Chondrocyte (in vitro differentiated cells): ENCODE data around the gene RASGRP1. TPM values are rescaled to one million over a fixed set of nuclear protein-coding genes. Genes with fewer than 3 reads are reported as not detected.

Experiments
- DNase-seq: peaks from one replicate; pipeline ENCODE4 v3.0.0; 2021; ENCODE audit warnings: mixed read lengths, low spot score
- H3K27ac Mint-ChIP-seq: one replicate; pipeline ENCODE4 v1.8.0; 2021; ENCODE audit warnings: mild to moderate bottlenecking, moderate library complexity, mixed read lengths; ENCODE audit not compliant: unreplicated experiment
- H3K27me3 Mint-ChIP-seq: 2 replicates; pipeline ENCODE4 v1.8.0; 2021; ENCODE audit warnings: low read depth, mixed read lengths
- H3K36me3 Mint-ChIP-seq: 2 replicates; pipeline ENCODE4 v1.8.0; 2021; ENCODE audit warnings: low read depth, mixed read lengths
- H3K4me1 Mint-ChIP-seq: 2 replicates; pipeline ENCODE4 v1.8.0; 2021; ENCODE audit warnings: low read depth, mild to moderate bottlenecking, mixed read lengths
- H3K4me3 Mint-ChIP-seq: one replicate; pipeline ENCODE4 v1.8.0; 2021; ENCODE audit warnings: mild to moderate bottlenecking, moderate library complexity, mixed read lengths; ENCODE audit not compliant: unreplicated experiment
- H3K9me3 Mint-ChIP-seq: 2 replicates; pipeline ENCODE4 v1.8.0; 2021; ENCODE audit warnings: low read depth, mixed read lengths
- CTCF ChIP-seq: fragments of 200-600 bp; sonication (generic); IDR thresholded peaks from 2 replicates; pipeline ENCODE4 v1.5.0; 2021; ENCODE audit warnings: antibody characterized with exemption, mild to moderate bottlenecking, moderate library complexity
- total RNA-seq: library from RNA; stranded (reverse); gene quantifications from 3 replicates; pipeline ENCODE4 v1.2.1, GENCODE V29; 2021

RASGRP1 gene
- total RNA-seq, 1 donor from 2014 or later, result 0.52 TPM

- no peak for DNase-seq
- Mint-ChIP-seq H3K27me3 (peaks cover 14% of the 10 kb centered on the region), H3K27ac (no peak overlapping the region), H3K36me3 (no peaks in the 10 kb centered on the region), H3K9me3 (no peaks in the 10 kb centered on the region), H3K4me1 (peaks cover 9% of the 10 kb centered on the region), H3K4me3 (no peak overlapping the region)
- no peak for TF ChIP-seq CTCF
Observed at GRCh38 chr15:38559636-38560307, 4.8 kb downstream of the RASGRP1 start.

DNA sequence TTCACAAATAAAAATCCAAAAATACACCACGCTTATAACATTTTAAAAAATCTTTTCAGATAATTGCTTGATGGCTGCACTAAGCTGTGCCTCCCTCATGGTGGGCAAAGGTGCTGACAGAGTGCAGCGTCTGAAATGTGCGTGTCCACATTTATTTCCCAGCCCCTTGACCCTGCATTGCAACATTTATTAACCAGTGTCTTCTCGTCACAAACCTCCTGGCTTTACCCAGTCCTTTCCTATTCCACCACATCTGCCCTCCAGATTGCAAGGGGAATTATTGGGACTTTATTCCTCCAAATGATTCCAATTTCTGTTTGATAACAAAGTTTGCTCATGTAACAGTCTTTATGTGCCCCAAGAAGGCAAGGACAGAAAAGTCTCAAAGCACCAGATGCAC is 5.5 kb downstream of the RASGRP1 start:
- no peak for TF ChIP-seq CTCF
- H3K4me1 Mint-ChIP-seq, result peaks cover 9% of the 10 kb centered on the region
- H3K27me3 Mint-ChIP-seq, result peaks cover 14% of the 10 kb centered on the region
- no peaks in the 10 kb centered on the region for H3K9me3 Mint-ChIP-seq
- H3K27ac Mint-ChIP-seq, result no peak overlapping the region
- no peak overlapping the region for H3K4me3 Mint-ChIP-seq
- H3K36me3 Mint-ChIP-seq, result no peaks in the 10 kb centered on the region
- no peak for DNase-seq

DNA sequence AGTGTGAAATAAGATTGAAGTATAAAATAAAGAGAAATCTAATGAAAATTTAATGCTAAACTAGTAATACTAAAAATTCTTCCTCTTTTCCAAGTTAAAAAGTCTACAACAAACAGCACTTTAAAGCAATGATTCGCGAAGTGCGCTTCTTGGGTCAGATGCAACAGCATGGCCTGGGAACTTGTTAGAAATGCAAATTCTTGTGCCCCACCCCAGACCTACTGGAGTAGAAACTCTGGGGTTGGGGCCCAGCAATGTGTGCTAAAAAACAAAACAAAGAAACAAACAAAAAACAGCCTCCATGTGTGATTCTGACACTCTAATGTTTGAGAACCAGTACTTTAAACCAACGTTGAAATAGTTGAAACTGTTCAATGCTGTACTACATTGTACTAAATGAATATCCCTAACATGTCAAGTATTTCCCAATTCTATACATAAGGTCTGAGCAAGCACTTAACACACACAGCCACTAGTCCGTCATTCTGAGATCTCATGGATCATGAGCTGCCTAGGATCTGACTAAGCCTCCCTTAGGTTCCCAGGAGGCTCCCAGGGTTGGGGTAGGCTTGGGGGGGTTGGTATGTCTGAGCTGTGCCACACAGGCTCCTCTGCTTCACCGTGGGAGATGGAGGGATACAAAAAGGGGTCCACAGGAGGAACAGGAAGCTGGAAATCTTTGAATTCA is 6.1 kb downstream of the RASGRP1 start:
- Mint-ChIP-seq H3K9me3 (no peaks in the 10 kb centered on the region), H3K27ac (no peak overlapping the region), H3K4me1 (peaks cover 5% of the 10 kb centered on the region), H3K27me3 (peaks cover 10% of the 10 kb centered on the region), H3K36me3 (no peaks in the 10 kb centered on the region), H3K4me3 (no peak overlapping the region)
- no peak for DNase-seq
- TF ChIP-seq CTCF, result no peak

DNA sequence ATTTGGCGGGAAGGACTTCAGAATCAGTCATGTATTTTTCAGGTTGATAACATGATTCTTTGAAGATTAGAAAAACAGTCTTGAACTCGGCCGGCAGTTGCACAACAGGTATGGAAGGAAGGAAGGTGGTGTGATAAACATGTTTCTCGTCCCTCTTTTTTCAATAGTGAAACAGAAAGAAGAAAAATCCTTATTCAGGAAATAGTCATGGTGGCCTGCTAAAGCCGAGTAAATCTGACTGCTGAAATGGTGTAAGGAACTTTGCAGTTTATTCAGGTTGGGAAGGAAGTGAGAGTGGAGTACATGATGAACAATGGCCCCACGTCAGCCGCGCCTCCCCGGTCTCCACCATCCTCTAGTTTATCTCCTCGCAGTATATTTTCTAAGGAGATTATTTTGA is 6.7 kb downstream of the RASGRP1 start:
- no peaks in the 10 kb centered on the region for H3K36me3 Mint-ChIP-seq

More for the DNA sequence above, 6.7 kb downstream of the RASGRP1 start:
- no peaks in the 10 kb centered on the region for H3K9me3 Mint-ChIP-seq
- H3K27ac Mint-ChIP-seq, result no peak overlapping the region
- peaks cover 5% of the 10 kb centered on the region for H3K4me1 Mint-ChIP-seq
- no peak for DNase-seq
- H3K27me3 Mint-ChIP-seq, result peaks cover 9% of the 10 kb centered on the region
- no peak for TF ChIP-seq CTCF
- no peak overlapping the region for H3K4me3 Mint-ChIP-seq
